ENCODE data around the gene C6orf15.

- TF ChIP-seq POLR2A (IDR thresholded peaks at IDR 0.05; ENCODE audit: low read depth, low read length) (no peak), TAF1 (IDR thresholded peaks at IDR 0.05; ENCODE audit: borderline replicate concordance, low read depth, low read length) (no peak), POLR2AphosphoS5 (IDR thresholded peaks at IDR 0.05; ENCODE audit: low read depth, low read length) (no peak)
Measured at GRCh38 chr6:31063906-31064435, 48.4 kb downstream of the C6orf15 start.

Data from GM12892 (cell line).